Neuronal stem cell (in vitro differentiated cells): ENCODE data around the gene SLC22A7.
"Not testable (repeated sequence)": the region's sequence is repeated elsewhere in the genome, so short reads cannot be mapped to it uniquely, and the experiment has no call there.

Experiments
- DNase-seq: peaks from one replicate; pipeline ENCODE4 v3.0.0-alpha.2; 2013; ENCODE audit warnings: low spot score
- H2AFZ ChIP-seq: one replicate; pipeline ENCODE4 v1.6.1; 2013; ENCODE audit warnings: mild to moderate bottlenecking, low read length, inconsistent platforms
- H2AK5ac ChIP-seq: 2 replicates; pipeline ENCODE4 v1.6.1; 2013; ENCODE audit warnings: low read depth, mild to moderate bottlenecking, inconsistent platforms, low read length, moderate library complexity, mixed read lengths
- H2BK120ac ChIP-seq: 2 replicates; pipeline ENCODE4 v1.6.1; 2013; ENCODE audit warnings: low read depth, mild to moderate bottlenecking, inconsistent platforms, low read length, moderate library complexity, mixed read lengths
- H2BK12ac ChIP-seq: one replicate; pipeline ENCODE4 v1.6.1; 2013; ENCODE audit warnings: low read length, inconsistent platforms
- H2BK15ac ChIP-seq: 2 replicates; pipeline ENCODE4 v1.6.1; 2013; ENCODE audit warnings: mild to moderate bottlenecking, low read length, inconsistent platforms, mixed read lengths
- H2BK5ac ChIP-seq: one replicate; pipeline ENCODE4 v1.6.1; 2013; ENCODE audit warnings: inconsistent platforms, mild to moderate bottlenecking, low read length, moderate library complexity
- H3K14ac ChIP-seq: one replicate; pipeline ENCODE4 v1.6.1; 2013; ENCODE audit warnings: low read length, inconsistent platforms
- H3K18ac ChIP-seq: 2 replicates; pipeline ENCODE4 v1.6.1; 2013; ENCODE audit warnings: low read length, inconsistent platforms
- H3K23ac ChIP-seq: 2 replicates; pipeline ENCODE4 v1.6.1; 2013; ENCODE audit warnings: low read depth, mild to moderate bottlenecking, mixed read lengths, low read length, inconsistent platforms; ENCODE audit not compliant: poor library complexity
- H3K27ac ChIP-seq: replicated peaks from 3 replicates; pipeline ENCODE4 v1.5.1; 2013; ENCODE audit warnings: low read length, inconsistent platforms
- H3K27me3 ChIP-seq, 3 experiments: 2 replicates each; pipeline ENCODE4 v1.6.1; 2013; ENCODE audit warnings: low read length in 3 of 3, mild to moderate bottlenecking in 2 of 3, inconsistent platforms in 1 of 3, low read depth in 1 of 3, mixed read lengths in 1 of 3, moderate library complexity in 1 of 3; ENCODE audit not compliant: control insufficient read depth in 3 of 3, insufficient read depth in 3 of 3
- H3K36me3 ChIP-seq, 2 donors: replicated peaks in 1 of 2; 2 replicates each; pipeline ENCODE4 v1.6.1; 2013; ENCODE audit warnings: low read length in 2 of 2; ENCODE audit not compliant: control insufficient read depth in 2 of 2, insufficient read depth in 2 of 2
- H3K4ac ChIP-seq: 2 replicates; pipeline ENCODE4 v1.6.1; 2013; ENCODE audit warnings: inconsistent platforms, mild to moderate bottlenecking, low read length, moderate library complexity
- H3K4me1 ChIP-seq, 2 donors: 1 replicate in 1 of 2; 2 replicates in 1 of 2; pipeline ENCODE4 v1.6.1; 2013; ENCODE audit warnings: low read length in 2 of 2, low read depth in 1 of 2; ENCODE audit not compliant: control insufficient read depth in 2 of 2, insufficient read depth in 1 of 2
- H3K4me2 ChIP-seq: one replicate; pipeline ENCODE4 v1.6.1; 2013; ENCODE audit warnings: mild to moderate bottlenecking, low read length, inconsistent platforms; ENCODE audit not compliant: insufficient read depth, poor library complexity, severe bottlenecking
- H3K4me3 ChIP-seq, 2 donors: 2 replicates each; pipeline ENCODE4 v1.5.1; 2013; ENCODE audit warnings: low read length in 2 of 2, mild to moderate bottlenecking in 2 of 2, inconsistent platforms in 1 of 2, moderate library complexity in 1 of 2
- H3K79me1 ChIP-seq: one replicate; pipeline ENCODE4 v1.6.1; 2013; ENCODE audit warnings: low read depth, mild to moderate bottlenecking, inconsistent platforms, low read length, moderate library complexity
- H3K9ac ChIP-seq: one replicate; pipeline ENCODE4 v1.6.1; 2013; ENCODE audit warnings: mild to moderate bottlenecking, low read depth, low read length, inconsistent platforms; ENCODE audit not compliant: poor library complexity
- H3K9me3 ChIP-seq, 2 donors: replicated peaks in 1 of 2; 2 replicates each; pipeline versions ENCODE3 to v1.6.1; 2013; ENCODE audit warnings: low read length in 2 of 2, mild to moderate bottlenecking in 2 of 2, inconsistent platforms in 1 of 2, low read depth in 1 of 2, mixed read lengths in 1 of 2, moderate library complexity in 1 of 2; ENCODE audit not compliant: control insufficient read depth in 2 of 2, insufficient read depth in 1 of 2
- H4K8ac ChIP-seq: one replicate; pipeline ENCODE4 v1.6.1; 2013; ENCODE audit warnings: low read depth, mild to moderate bottlenecking, inconsistent platforms, low read length, moderate library complexity
- H4K91ac ChIP-seq: one replicate; pipeline ENCODE4 v1.6.1; 2013; ENCODE audit warnings: low read length, low read depth, mild to moderate bottlenecking, inconsistent platforms; ENCODE audit not compliant: poor library complexity
- WGBS, 2 donors: extraction: QIAGEN DNeasy Blood & Tissue Kit; methylation state at CpG; one replicate each; pipeline ENCODE4 v1.1.7; 2013; ENCODE audit warnings: missing lambda C conversion rate in 2 of 2, mixed read lengths in 1 of 2; ENCODE audit not compliant: insufficient read length in 2 of 2, insufficient replicate concordance in 1 of 2; ENCODE audit errors: extremely low coverage in 2 of 2; 5-methylcytosine and 5-hydroxymethylcytosine counted together

Gene SLC22A7

DNA sequence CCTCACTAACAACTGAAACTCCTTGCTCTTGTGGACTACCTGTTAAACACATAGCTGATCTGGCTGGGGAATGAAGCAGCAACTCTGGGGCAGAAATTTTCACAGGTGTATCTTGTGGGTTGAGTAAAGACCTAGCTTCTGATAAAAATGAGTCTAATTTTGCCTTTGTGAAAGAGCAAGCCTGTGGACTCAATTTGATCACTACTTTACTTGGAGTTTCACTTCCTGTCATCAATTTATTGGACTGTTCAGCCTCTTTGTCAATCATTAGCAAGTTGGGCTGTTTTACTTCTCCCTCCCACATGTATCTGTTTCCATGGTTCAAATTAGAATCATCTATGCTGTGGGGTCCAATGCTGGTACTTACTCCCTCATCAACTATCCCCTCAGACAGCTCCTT is 40.2 kb downstream of the SLC22A7 start:
- H3K4ac ChIP-seq: no peak overlapping the region
- H3K4me2 ChIP-seq: no peak overlapping the region
- no peak overlapping the region for H3K14ac ChIP-seq
- no peaks in the 10 kb centered on the region for H3K27me3 ChIP-seq
- H3K27ac ChIP-seq: no peak overlapping the region
- H4K91ac ChIP-seq: no peak overlapping the region
- H4K8ac ChIP-seq: no peak overlapping the region
- H3K4me1 ChIP-seq: no peaks in the 10 kb centered on the region
- DNase-seq: no peak
- no peak overlapping the region for H2BK12ac ChIP-seq
- H3K18ac ChIP-seq: no peak overlapping the region
- H3K79me1 ChIP-seq: no peaks in the 10 kb centered on the region
- no peak overlapping the region for H2BK5ac ChIP-seq
- no peak overlapping the region for H2AK5ac ChIP-seq
- H2BK120ac ChIP-seq: no peak overlapping the region
- H2AFZ ChIP-seq: no peak overlapping the region
- no peak overlapping the region for H3K9ac ChIP-seq
- H3K4me3 ChIP-seq: no peak overlapping the region
- H2BK15ac ChIP-seq: no peak overlapping the region
- no peak overlapping the region for H3K23ac ChIP-seq
- no peaks in the 10 kb centered on the region for H3K9me3 ChIP-seq
- H3K36me3 ChIP-seq: peaks cover 23 to 70% of the 10 kb centered on the region in 2 donors

- no peak for DNase-seq
- Histone ChIP-seq H3K4me2 (no peak overlapping the region), H3K36me3 (peaks cover 26 to 78% of the 10 kb centered on the region in 2 donors), H4K91ac (no peak overlapping the region), H3K27me3 (no peaks in the 10 kb centered on the region), H3K4me1 (no peaks in the 10 kb centered on the region), H3K23ac (no peak overlapping the region), H3K4me3 (peak overlapping the region in 1 of 2 donors; percentile 48), H3K18ac (no peak overlapping the region), H4K8ac (no peak overlapping the region), H3K4ac (no peak overlapping the region), H2BK5ac (no peak overlapping the region), H3K9me3 (no peaks in the 10 kb centered on the region), H2BK120ac (no peak overlapping the region), H3K14ac (no peak overlapping the region), H2BK12ac (no peak overlapping the region), H2AK5ac (no peak overlapping the region), H3K79me1 (no peaks in the 10 kb centered on the region), H3K27ac (no peak overlapping the region), H2BK15ac (no peak overlapping the region), H3K9ac (no peak overlapping the region), H2AFZ (no peak overlapping the region)
- no CpG with 5 or more reads among the region's 4 CpGs for WGBS, 2 donors
Observed at GRCh38 chr6:43339168-43339567, 41.1 kb downstream of the SLC22A7 start.

- not testable (repeated sequence) for H3K4me1 ChIP-seq, H2BK15ac ChIP-seq, H3K14ac ChIP-seq, H3K9me3 ChIP-seq, H3K79me1 ChIP-seq, H4K91ac ChIP-seq, H3K27ac ChIP-seq, H3K27me3 ChIP-seq, H3K4ac ChIP-seq, H2BK5ac ChIP-seq, H2AFZ ChIP-seq, H2BK12ac ChIP-seq, H3K4me3 ChIP-seq, H3K4me2 ChIP-seq, DNase-seq, H3K9ac ChIP-seq, H3K23ac ChIP-seq, H2AK5ac ChIP-seq, H2BK120ac ChIP-seq, H4K8ac ChIP-seq, H3K18ac ChIP-seq
- WGBS, 2 donors: no CpG with 5 or more reads among the region's 11 CpGs
- peaks cover 16 to 92% of the 10 kb centered on the region in 2 donors for H3K36me3 ChIP-seq
Observed at GRCh38 chr6:43346243-43346642, 48.2 kb downstream of the SLC22A7 start.

- H3K27ac ChIP-seq: no peak overlapping the region
- peaks cover 13 to 90% of the 10 kb centered on the region in 2 donors for H3K36me3 ChIP-seq
- no peak overlapping the region for H3K4me3 ChIP-seq
- H4K91ac ChIP-seq: no peak overlapping the region
- no peaks in the 10 kb centered on the region for H3K27me3 ChIP-seq
- no peaks in the 10 kb centered on the region for H3K9me3 ChIP-seq
- no peaks in the 10 kb centered on the region for H3K79me1 ChIP-seq
- no peak overlapping the region for H2BK15ac ChIP-seq
- no peak overlapping the region for H3K4me2 ChIP-seq
- H2BK5ac ChIP-seq: no peak overlapping the region
- no peak overlapping the region for H2BK12ac ChIP-seq
- H2BK120ac ChIP-seq: no peak overlapping the region
- H2AK5ac ChIP-seq: no peak overlapping the region
- no peaks in the 10 kb centered on the region for H3K4me1 ChIP-seq
- 100% methylated on average over 1 to 2 of the region's 3 CpGs for WGBS, 2 donors
- DNase-seq: no peak
- no peak overlapping the region for H3K14ac ChIP-seq
- H3K18ac ChIP-seq: no peak overlapping the region
- H3K4ac ChIP-seq: no peak overlapping the region
- no peak overlapping the region for H2AFZ ChIP-seq
- H4K8ac ChIP-seq: no peak overlapping the region
- no peak overlapping the region for H3K23ac ChIP-seq
- no peak overlapping the region for H3K9ac ChIP-seq
Observed at GRCh38 chr6:43347021-43347420, 49.0 kb downstream of the SLC22A7 start.
